OCI-LY7 (cell line): ENCODE measurements around the gene ACTN1. TPM values are rescaled to one million over a fixed set of nuclear protein-coding genes. Genes with fewer than 3 reads are reported as not detected.

Source experiments
- BruUV-seq: library from RNA; stranded (reverse); fragments of 400-500 nt; replicated peaks from 2 replicates; lab custom pipeline; 2021; lab: Mats Ljungman, UMichigan
- CTCF ChIA-PET: fragments of 300-600 bp; sonication (Branson Sonifier 250); formaldehyde crosslinking; loops from one replicate; lab custom pipeline; 2022; ENCODE audit warnings: antibody characterized with exemption; ENCODE audit not compliant: unreplicated experiment; lab: Charles Lee
- POLR2A ChIA-PET: fragments of 300-600 bp; sonication (Branson Sonifier 250); formaldehyde crosslinking; loops from one replicate; lab custom pipeline; 2022; ENCODE audit warnings: antibody characterized with exemption; lab: Charles Lee
- DNase-seq: peaks from one replicate; pipeline ENCODE4 v3.0.0-alpha.2; 2015; ENCODE audit warnings: low spot score
- H2AFZ ChIP-seq: fragments of 200-600 bp; sonication (generic), shearing (Covaris generic); 2 replicates; pipeline ENCODE4 v1.6.1; 2014; ENCODE audit warnings: mild to moderate bottlenecking, antibody characterized with exemption, low read length, moderate library complexity
- H3K27ac ChIP-seq: fragments of 200-600 bp; sonication (generic); 2 replicates; pipeline ENCODE4 v1.5.1; 2014; ENCODE audit warnings: mixed run types, low read depth, mild to moderate bottlenecking, moderate library complexity, low read length, inconsistent platforms; ENCODE audit not compliant: poor library complexity, severe bottlenecking
- H3K36me3 ChIP-seq: fragments of 200-600 bp; sonication (generic); 2 replicates; pipeline ENCODE4 v1.6.1; 2014; ENCODE audit warnings: mild to moderate bottlenecking, antibody characterized with exemption, low read length, moderate library complexity, mixed read lengths; ENCODE audit not compliant: insufficient read depth
- H3K4me1 ChIP-seq: fragments of 200-600 bp; sonication (generic); 2 replicates; pipeline ENCODE4 v1.5.1; 2014; ENCODE audit warnings: mild to moderate bottlenecking, low read length; ENCODE audit not compliant: insufficient read depth, poor library complexity, severe bottlenecking
- H3K4me2 ChIP-seq: fragments of 200-600 bp; sonication (generic); 2 replicates; pipeline ENCODE4 v1.6.1; 2014; ENCODE audit warnings: mild to moderate bottlenecking, low read length
- H3K4me3 ChIP-seq: fragments of 200-600 bp; sonication (generic); 2 replicates; pipeline ENCODE4 v1.5.1; 2014; ENCODE audit warnings: mild to moderate bottlenecking, low read depth, low read length; ENCODE audit not compliant: poor library complexity, severe bottlenecking
- H3K79me2 ChIP-seq: fragments of 200-600 bp; sonication (generic); 2 replicates; pipeline ENCODE4 v1.6.1; 2016; ENCODE audit warnings: low read depth, mild to moderate bottlenecking, low read length, moderate library complexity, mixed read lengths; ENCODE audit not compliant: insufficient read depth
- H3K9me2 ChIP-seq: fragments of 200-600 bp; sonication (generic); 2 replicates; pipeline ENCODE4 v1.6.1; 2016; ENCODE audit warnings: mild to moderate bottlenecking, low read length, mixed read lengths; ENCODE audit not compliant: insufficient read depth
- H3K9me3 ChIP-seq: fragments of 200-600 bp; sonication (generic); 2 replicates; pipeline ENCODE4 v1.6.1; 2014; ENCODE audit warnings: mild to moderate bottlenecking, mixed run types, low read length, mixed read lengths
- H4K20me1 ChIP-seq: fragments of 200-600 bp; sonication (generic); 2 replicates; pipeline ENCODE4 v1.6.1; 2014; ENCODE audit warnings: mild to moderate bottlenecking, antibody characterized with exemption, low read length, moderate library complexity, mixed read lengths; ENCODE audit not compliant: insufficient read depth
- EZH2phosphoT487 ChIP-seq: fragments of 200-600 bp; sonication (generic); IDR thresholded peaks from 2 replicates; pipeline ENCODE4 v1.6.1; 2018; ENCODE audit warnings: low read depth, borderline replicate concordance, mild to moderate bottlenecking, mixed run types, antibody characterized with exemption, low read length, moderate library complexity, mixed read lengths
- intact Hi-C: fragments of 100-400 bp; cut with micrococcal nuclease; formaldehyde crosslinking; loops from one replicate; pipeline ENCODE4 v1.10.0; 2022; ENCODE audit not compliant: unreplicated experiment
- total RNA-seq, 2 experiments: library from RNA; depleted of rRNA in 1 of 2; stranded (reverse); fragments of >200 nt in 1 of 2; shearing (Covaris generic) in 1 of 2; gene quantifications; 2 replicates each; pipeline ENCODE4 v1.2.3, GENCODE V29; 2014 to 2022
- TF ChIP-seq, protein P1 (sequence below): fragments of 200-600 bp; sonication (generic); conservative IDR thresholded peaks from 2 replicates; pipeline ENCODE4 v1.5.1; 2014; ENCODE audit warnings: mild to moderate bottlenecking, antibody characterized with exemption, low read length, moderate library complexity, mixed read lengths

The ACTN1 gene
- total RNA-seq, 2 experiments from 2014 or later, result 0.51 to 1.8 TPM

DNA sequence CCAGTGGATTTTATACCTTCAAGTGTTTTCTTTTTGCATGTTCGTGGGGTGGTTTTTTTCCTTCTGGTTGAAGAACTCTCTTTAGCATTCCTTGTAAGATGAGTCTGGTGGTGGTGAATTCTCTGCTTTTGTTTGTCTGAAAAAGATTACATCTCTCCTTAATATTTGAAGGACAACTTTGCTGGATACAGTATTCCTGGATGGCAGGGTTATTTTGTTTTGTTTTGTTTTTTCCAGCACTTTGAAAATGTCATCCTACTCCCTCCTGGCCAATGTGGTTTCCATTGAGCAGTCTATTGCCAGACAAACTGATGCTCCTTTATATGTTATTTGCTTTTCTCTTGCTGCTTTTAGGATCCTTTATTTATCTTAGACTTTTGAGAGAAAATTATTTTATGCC lies 143.0 kb downstream of the ACTN1 start:
- H3K79me2 ChIP-seq, result no peaks in the 10 kb centered on the region
- TF ChIP-seq, protein P1, sequence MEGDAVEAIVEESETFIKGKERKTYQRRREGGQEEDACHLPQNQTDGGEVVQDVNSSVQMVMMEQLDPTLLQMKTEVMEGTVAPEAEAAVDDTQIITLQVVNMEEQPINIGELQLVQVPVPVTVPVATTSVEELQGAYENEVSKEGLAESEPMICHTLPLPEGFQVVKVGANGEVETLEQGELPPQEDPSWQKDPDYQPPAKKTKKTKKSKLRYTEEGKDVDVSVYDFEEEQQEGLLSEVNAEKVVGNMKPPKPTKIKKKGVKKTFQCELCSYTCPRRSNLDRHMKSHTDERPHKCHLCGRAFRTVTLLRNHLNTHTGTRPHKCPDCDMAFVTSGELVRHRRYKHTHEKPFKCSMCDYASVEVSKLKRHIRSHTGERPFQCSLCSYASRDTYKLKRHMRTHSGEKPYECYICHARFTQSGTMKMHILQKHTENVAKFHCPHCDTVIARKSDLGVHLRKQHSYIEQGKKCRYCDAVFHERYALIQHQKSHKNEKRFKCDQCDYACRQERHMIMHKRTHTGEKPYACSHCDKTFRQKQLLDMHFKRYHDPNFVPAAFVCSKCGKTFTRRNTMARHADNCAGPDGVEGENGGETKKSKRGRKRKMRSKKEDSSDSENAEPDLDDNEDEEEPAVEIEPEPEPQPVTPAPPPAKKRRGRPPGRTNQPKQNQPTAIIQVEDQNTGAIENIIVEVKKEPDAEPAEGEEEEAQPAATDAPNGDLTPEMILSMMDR, result no peak
- TF ChIP-seq EZH2phosphoT487, result no peak
- no peak overlapping the region for H3K4me3 ChIP-seq
- peaks cover 6% of the 10 kb centered on the region for H3K4me1 ChIP-seq
- no peak overlapping the region for H3K4me2 ChIP-seq
- H3K9me3 ChIP-seq, result peaks cover 21% of the 10 kb centered on the region; the same call in 1 of the 2 replicates
- CTCF ChIA-PET, result no interaction called here
- H3K27ac ChIP-seq, result no peak overlapping the region
- no peak overlapping the region for H2AFZ ChIP-seq
- POLR2A ChIA-PET, result no interaction called here
- H3K9me2 ChIP-seq, result no peaks in the 10 kb centered on the region
- H3K36me3 ChIP-seq, result no peaks in the 10 kb centered on the region
- DNase-seq, result no peak
- H4K20me1 ChIP-seq, result no peaks in the 10 kb centered on the region
- no TSS peak for BruUV-seq
- intact Hi-C loops, result no loop called here

GRCh38 chr14:68834816-68835215 lies 144.3 kb downstream of the ACTN1 start:
- H3K4me3 ChIP-seq, result no peak overlapping the region
- peaks cover 21% of the 10 kb centered on the region; the same call in 1 of the 2 replicates for H3K9me3 ChIP-seq
- no peak overlapping the region for H2AFZ ChIP-seq
- H4K20me1 ChIP-seq, result no peaks in the 10 kb centered on the region
- TF ChIP-seq EZH2phosphoT487, result no peak
- TF ChIP-seq, protein P1, result no peak
- POLR2A ChIA-PET, result interaction anchor here (0.7 kb wide), 2 partner anchors 118 to 328 kb away, joined by 3 read pairs; no protein-coding TSS in a partner anchor
- H3K79me2 ChIP-seq, result no peaks in the 10 kb centered on the region
- BruUV-seq, result no TSS peak
- H3K4me2 ChIP-seq, result no peak overlapping the region; the same call in 1 of the 2 replicates
- no peak overlapping the region for H3K27ac ChIP-seq
- peaks cover 6% of the 10 kb centered on the region for H3K4me1 ChIP-seq
- no peaks in the 10 kb centered on the region for H3K9me2 ChIP-seq
- no peaks in the 10 kb centered on the region for H3K36me3 ChIP-seq
- CTCF ChIA-PET, result no interaction called here
- no peak for DNase-seq
- intact Hi-C loops, result no loop called here

DNA sequence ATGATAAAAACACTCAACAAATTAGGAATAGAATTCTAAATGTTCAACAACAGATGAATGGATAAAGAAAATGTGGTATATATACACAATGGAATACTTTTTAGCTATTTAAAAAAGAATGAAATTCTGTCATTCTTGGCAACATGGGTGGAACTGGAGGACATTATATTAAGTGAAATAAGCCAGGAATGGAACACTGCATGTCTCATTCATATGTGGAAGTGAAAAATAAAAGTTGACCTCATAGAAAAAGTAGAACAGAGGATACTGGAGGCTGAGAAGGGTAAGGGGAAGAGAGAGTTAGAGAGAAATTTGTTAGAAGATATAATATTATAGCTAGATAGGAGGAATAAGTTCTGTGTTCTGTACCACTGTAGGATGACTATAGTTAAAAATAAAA lies 150.4 kb downstream of the ACTN1 start:
- H3K9me2 ChIP-seq, result no peaks in the 10 kb centered on the region
- no peak for DNase-seq
- CTCF ChIA-PET, result no interaction called here
- H3K79me2 ChIP-seq, result no peaks in the 10 kb centered on the region
- H2AFZ ChIP-seq, result no peak overlapping the region
- no peaks in the 10 kb centered on the region for H3K36me3 ChIP-seq
- BruUV-seq, result no TSS peak
- H3K4me2 ChIP-seq, result no peak overlapping the region
- H3K4me3 ChIP-seq, result no peak overlapping the region
- TF ChIP-seq EZH2phosphoT487, result no peak
- TF ChIP-seq, protein P1, result no peak
- H3K4me1 ChIP-seq, result peaks cover 11% of the 10 kb centered on the region
- no peaks in the 10 kb centered on the region for H4K20me1 ChIP-seq
- no peak overlapping the region for H3K27ac ChIP-seq
- no peaks in the 10 kb centered on the region for H3K9me3 ChIP-seq
- intact Hi-C loops, result loop anchor here (10.0 kb wide), 1 partner anchor 994 kb away; no protein-coding TSS in a partner anchor
- POLR2A ChIA-PET, result interaction anchor here (0.8 to 1.6 kb wide), 4 partner anchors 22 to 600 kb away, joined by 3 to 6 read pairs (median 4); no protein-coding TSS in a partner anchor
